ENCODE results near the gene CYSTM1. TPM values are rescaled to one million over a fixed set of nuclear protein-coding genes. Genes with fewer than 3 reads are reported as not detected.
"Not testable (repeated sequence)": the region's sequence is repeated elsewhere in the genome, so short reads cannot be mapped to it uniquely, and the experiment has no call there.

The CYSTM1 gene
- total RNA-seq, 1 donor from 2014 or later = 17.2 TPM

DNA sequence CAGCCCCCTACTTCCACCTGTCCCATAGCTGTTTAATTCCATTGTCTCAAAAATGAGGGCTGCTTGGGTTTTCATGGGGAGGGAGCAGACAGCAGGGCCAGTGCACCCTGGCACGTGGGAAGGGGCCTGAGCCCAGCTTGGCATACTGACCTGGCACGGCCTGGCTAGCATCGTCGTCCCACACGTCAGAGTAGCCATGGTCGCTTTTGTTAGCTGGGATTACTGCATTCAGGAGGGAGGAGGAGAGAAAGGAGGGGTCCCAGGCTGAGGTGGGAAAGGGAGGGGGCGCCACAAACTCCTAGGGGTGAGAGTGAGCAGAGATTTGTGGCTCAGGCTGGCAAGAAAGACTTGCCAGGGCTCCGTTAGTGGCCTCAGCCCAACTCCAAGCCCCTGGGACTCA is 21.1 kb upstream of the CYSTM1 start:
- DNase-seq (ENCODE audit: low spot score) = no peak
- H3K36me3 Mint-ChIP-seq (ENCODE audit: low read depth) = no peaks in the 10 kb centered on the region
- H3K27ac Mint-ChIP-seq = no peak overlapping the region
- no peaks in the 10 kb centered on the region for H3K4me1 Mint-ChIP-seq (ENCODE audit: low read depth)
- H3K27me3 Mint-ChIP-seq (ENCODE audit: insufficient read depth) = peaks cover 2% of the 10 kb centered on the region
- intact Hi-C loops (cut with micrococcal nuclease) = loop anchor here (10.0 kb wide), 1 partner anchor 309 kb away; no protein-coding TSS in a partner anchor
- no peak overlapping the region for H3K4me3 Mint-ChIP-seq
- H3K9me3 Mint-ChIP-seq = no peaks in the 10 kb centered on the region

DNA sequence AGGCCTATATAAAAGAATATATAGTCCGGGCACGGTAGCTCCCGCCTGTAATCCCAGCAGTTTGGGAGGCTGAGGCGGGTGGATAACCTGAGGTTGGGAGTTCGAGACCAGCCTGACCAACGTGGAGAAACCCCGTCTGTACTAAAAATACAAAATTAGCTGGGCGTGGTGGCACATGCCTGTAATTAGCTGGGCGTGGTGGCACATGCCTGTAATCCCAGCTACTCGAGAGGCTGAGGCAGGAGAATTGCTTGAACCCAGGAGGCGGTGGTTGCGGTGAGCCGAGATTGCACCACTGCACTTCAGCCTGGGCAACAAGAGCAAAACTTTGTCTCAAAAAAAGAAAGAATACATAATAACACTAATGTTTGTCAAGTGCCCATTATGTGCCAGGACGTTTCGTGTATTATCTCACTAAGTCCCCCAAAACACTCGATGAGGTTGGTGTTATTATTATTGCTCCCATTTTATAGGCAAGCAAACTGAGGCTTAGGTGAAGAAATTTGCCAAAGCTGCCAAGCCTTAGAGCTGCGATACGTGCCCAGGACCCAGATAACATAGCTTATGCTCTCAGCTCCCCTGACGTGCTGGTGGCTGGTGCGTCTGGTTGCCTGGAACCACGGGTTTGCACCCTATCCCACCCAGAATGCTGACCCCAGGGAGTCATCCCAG is 20.1 kb upstream of the CYSTM1 start:
- not testable (repeated sequence) for H3K36me3 Mint-ChIP-seq (ENCODE audit: low read depth); H3K27ac Mint-ChIP-seq; H3K4me1 Mint-ChIP-seq (ENCODE audit: low read depth); H3K4me3 Mint-ChIP-seq; H3K9me3 Mint-ChIP-seq; DNase-seq (ENCODE audit: low spot score); H3K27me3 Mint-ChIP-seq (ENCODE audit: insufficient read depth)
- intact Hi-C loops (cut with micrococcal nuclease) = loop anchor here (10.0 kb wide), 1 partner anchor 310 kb away; no protein-coding TSS in a partner anchor

DNA sequence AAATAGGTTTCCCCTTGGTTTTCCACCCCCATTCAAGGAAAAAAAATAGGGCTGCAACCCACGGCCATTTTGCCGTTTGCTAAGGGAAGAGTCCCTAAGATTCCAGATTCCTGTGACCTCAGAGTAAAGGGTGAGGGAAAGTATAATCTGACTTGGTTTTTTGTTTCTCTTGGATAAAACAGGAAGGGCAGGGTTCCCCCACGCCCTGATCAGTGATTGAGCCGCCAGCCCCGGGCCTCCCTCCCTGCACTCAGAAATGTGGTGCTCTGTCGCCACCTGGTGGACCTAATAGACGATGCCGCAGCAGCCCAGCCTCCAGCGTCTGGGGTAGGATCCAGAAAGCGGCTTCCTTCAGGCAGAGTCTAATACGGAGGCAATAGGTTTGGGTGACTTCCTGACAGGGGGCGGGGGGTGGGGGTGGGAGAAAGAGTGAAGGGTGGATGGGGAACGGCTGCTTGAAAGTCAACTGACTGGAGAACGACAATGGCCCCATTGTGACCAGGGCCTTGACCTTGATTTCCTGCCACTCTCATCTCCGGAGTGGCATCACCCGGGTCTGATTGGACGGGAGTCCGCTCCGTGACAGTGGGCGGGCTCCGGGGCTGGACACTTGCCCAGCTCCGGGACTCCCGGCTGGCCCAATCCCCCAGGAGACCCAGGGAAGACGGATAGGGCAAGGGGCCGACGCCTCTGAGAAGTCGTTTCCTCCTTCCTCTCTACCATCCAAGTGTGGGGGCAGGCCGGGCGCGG is 17.8 kb upstream of the CYSTM1 start:
- H3K27me3 Mint-ChIP-seq (ENCODE audit: insufficient read depth) = peaks cover 4% of the 10 kb centered on the region

DNA sequence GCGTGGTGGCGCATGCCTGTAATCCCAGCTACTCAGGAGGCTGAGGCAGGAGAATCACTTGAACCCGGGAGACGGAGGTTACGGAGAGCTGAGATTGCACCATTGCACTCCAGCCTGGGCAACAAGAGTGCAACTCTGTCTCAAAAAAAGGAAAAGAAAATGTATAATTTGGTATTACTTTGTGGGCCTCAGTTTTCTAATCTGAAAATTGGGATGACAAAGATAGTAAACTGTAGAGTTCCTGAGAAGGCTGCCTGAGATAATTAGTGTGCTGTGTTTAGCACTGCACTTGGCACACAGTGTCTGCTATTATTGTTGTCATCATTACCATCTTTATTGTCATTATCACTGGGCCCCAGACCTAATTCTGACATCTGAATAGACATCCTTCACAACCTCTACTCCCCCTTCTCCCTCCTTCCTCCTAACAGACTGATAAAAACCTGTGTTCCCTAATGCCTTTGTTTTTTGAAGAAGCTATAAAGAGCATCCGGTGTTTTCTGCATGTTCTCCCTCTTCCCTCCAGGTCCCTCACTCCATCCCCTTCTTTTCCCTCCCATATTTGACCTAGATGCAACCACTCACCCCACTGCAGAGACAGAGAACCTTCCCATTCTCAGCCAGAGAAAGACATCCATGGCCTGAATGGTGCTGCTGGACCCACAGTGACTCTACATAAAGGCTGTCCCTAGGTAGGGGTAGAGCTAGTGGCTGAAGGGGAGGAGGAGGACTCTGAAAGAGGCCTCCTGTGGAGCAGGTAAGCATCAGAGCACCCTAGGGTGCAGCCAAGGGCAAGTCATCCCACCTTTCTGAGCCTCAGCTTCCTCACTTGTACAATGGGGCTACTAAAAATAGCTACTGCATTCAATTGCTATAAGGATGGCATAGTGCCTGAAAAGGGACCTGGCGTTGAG is 15.7 kb upstream of the CYSTM1 start:
- Mint-ChIP-seq H3K9me3 (no peaks in the 10 kb centered on the region), H3K27ac (no peak overlapping the region), H3K4me1 (ENCODE audit: low read depth) (no peaks in the 10 kb centered on the region), H3K4me3 (no peak overlapping the region), H3K36me3 (ENCODE audit: low read depth) (no peaks in the 10 kb centered on the region), H3K27me3 (ENCODE audit: insufficient read depth) (peaks cover 4% of the 10 kb centered on the region)
- DNase-seq (ENCODE audit: low spot score) = no peak
- intact Hi-C loops (cut with micrococcal nuclease) = loop anchor here (10.0 kb wide), 1 partner anchor 314 kb away; no protein-coding TSS in a partner anchor

More for the DNA sequence above, 17.8 kb upstream of the CYSTM1 start:
- Mint-ChIP-seq H3K4me1 (ENCODE audit: low read depth) (no peaks in the 10 kb centered on the region), H3K27ac (no peak overlapping the region), H3K9me3 (no peaks in the 10 kb centered on the region), H3K36me3 (ENCODE audit: low read depth) (no peaks in the 10 kb centered on the region), H3K4me3 (peak overlapping the region; percentile 41)
- intact Hi-C loops (cut with micrococcal nuclease) = loop anchor here (1.0 to 10.0 kb wide), 8 partner anchors 13 to 370 kb away; partner anchors contain the start of genes CYSTM1 and PURA
- DNase-seq (ENCODE audit: low spot score) = peak; percentile 76

DNA sequence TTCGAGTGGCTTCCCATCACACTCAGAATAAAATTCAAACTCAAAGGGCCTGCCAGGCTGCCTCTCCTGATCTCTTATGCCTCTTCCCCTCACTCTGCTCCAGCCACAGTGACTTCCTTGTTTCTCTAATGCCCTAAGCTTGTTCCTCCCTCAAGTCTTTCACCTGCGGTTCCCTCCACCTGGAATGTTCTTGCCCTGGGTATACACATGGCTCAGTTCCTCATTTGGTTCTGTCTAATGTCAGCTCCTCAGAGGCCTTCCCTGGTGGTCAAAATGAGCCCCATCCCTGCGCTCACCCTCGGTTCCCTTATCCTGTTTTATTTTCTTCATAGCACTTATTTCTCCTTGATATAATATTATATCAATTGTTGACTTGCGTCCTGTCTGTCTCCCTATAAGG is 12.7 kb upstream of the CYSTM1 start:
- no peak for DNase-seq (ENCODE audit: low spot score)
- Mint-ChIP-seq H3K27me3 (ENCODE audit: insufficient read depth) (peaks cover 11% of the 10 kb centered on the region), H3K4me3 (no peak overlapping the region), H3K27ac (no peak overlapping the region), H3K9me3 (no peaks in the 10 kb centered on the region), H3K4me1 (ENCODE audit: low read depth) (no peaks in the 10 kb centered on the region), H3K36me3 (ENCODE audit: low read depth) (no peaks in the 10 kb centered on the region)
- intact Hi-C loops (cut with micrococcal nuclease) = no loop called here

DNA sequence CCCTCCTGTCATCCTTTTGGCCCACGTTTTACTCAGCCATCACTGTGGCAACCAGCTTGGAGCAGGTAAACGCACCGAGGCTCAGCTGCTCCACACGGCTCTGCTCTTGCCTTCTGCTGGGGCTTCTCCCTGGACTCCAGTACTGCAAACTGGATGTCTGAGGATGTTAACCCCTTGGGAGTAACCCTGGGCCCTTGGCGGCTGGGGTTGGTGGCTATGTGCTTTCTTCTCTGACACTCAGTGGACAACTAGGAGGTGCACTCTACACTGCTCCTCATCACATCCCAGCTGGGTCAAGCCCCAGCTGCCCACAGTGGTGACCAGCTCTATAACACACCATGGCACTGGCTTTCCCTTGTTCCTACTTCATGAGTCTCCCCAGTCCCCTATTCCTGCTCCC is 12.2 kb upstream of the CYSTM1 start:
- H3K9me3 Mint-ChIP-seq = no peaks in the 10 kb centered on the region
- intact Hi-C loops (cut with micrococcal nuclease) = no loop called here
- no peak for DNase-seq (ENCODE audit: low spot score)
- peaks cover 11% of the 10 kb centered on the region for H3K27me3 Mint-ChIP-seq (ENCODE audit: insufficient read depth)
- H3K36me3 Mint-ChIP-seq (ENCODE audit: low read depth) = no peaks in the 10 kb centered on the region
- H3K27ac Mint-ChIP-seq = no peak overlapping the region
- H3K4me1 Mint-ChIP-seq (ENCODE audit: low read depth) = no peaks in the 10 kb centered on the region
- H3K4me3 Mint-ChIP-seq = no peak overlapping the region

DNA sequence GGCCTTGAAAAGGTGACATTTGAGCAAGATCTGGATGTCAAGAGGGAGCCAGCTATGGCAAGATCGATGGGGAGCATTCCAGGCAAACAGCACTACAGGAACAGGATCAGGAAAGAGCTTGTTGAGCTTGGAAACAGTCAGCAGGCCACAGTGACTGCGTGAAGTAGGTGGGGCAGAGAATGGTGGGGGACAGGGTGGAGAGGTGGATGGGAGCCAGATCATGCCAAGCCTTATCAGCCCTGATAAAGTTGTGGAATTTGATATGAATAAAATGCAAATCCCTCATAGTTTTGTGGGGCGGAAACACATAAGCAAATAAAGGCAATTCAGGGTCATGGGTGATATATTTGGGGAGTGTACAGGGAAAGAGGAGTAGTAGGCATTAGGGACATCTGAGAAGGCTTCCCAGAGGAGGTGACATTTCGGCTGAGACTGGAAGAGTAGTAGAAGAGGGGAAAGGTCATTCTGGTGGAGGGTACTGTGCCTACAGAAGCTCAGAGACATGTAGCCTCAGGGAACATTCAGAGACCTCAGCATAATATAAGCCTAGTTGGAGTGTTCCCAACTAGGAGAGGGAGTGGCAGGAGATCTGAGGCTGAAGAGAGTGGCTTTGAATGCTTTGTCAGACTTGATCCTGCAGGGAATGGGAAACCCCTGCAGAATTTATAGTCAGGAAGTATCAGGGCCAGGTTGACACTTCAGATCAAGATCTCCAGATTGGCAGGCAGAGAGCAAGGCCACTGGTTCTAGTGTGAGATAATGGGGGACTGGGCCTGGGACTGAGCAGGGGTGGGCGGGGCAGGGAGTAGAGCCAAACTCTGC is 9.7 kb upstream of the CYSTM1 start:
- intact Hi-C loops (cut with micrococcal nuclease) = no loop called here
- no peaks in the 10 kb centered on the region for H3K4me1 Mint-ChIP-seq (ENCODE audit: low read depth)
- no peak overlapping the region for H3K27ac Mint-ChIP-seq
- DNase-seq (ENCODE audit: low spot score) = no peak
- no peaks in the 10 kb centered on the region for H3K36me3 Mint-ChIP-seq (ENCODE audit: low read depth)
- no peak overlapping the region for H3K4me3 Mint-ChIP-seq
- peaks cover 11% of the 10 kb centered on the region for H3K27me3 Mint-ChIP-seq (ENCODE audit: insufficient read depth)
- no peaks in the 10 kb centered on the region for H3K9me3 Mint-ChIP-seq

DNA sequence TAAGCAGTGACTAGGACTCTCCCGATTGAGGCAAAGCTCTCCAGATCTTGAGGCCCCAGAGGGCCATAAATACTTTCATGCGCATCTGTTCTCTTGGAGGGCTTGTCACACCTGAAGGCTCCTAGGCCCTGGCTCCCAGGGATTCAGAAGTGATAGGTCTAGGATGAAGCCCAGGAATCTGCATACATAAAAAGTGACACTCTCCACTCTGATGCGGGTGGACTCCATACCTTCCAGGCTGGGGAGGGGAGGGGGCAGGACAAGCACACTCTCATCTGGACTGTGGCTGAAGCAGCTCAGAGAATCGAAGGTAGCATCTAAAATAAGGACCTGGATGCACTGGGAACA is 9.1 kb upstream of the CYSTM1 start:
- Mint-ChIP-seq H3K27me3 (ENCODE audit: insufficient read depth) (peaks cover 10% of the 10 kb centered on the region), H3K9me3 (no peaks in the 10 kb centered on the region), H3K36me3 (ENCODE audit: low read depth) (no peaks in the 10 kb centered on the region), H3K4me1 (ENCODE audit: low read depth) (no peaks in the 10 kb centered on the region), H3K4me3 (no peak overlapping the region), H3K27ac (no peak overlapping the region)
- intact Hi-C loops (cut with micrococcal nuclease) = no loop called here
- no peak for DNase-seq (ENCODE audit: low spot score)

DNA sequence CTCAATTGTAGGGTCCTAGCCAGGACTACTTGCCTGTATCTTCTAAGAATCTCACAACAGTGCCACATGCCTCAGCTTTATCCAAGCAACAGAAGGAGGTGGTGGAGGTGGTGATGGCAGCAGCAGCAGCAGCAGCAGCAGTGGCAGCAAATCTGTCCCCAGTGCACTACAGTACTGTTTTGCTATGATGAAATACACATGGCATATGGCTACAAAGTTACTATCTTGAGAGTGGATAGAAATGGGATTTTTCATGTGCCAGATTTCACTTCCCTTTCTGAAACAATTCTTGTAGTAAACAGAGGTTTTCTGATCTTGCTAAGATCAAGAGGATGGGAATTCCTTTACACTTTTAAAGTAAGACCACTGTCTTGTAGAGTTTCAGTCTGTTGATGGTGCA is 8.1 kb upstream of the CYSTM1 start:
- Mint-ChIP-seq H3K9me3 (no peaks in the 10 kb centered on the region), H3K27me3 (ENCODE audit: insufficient read depth) (peaks cover 16% of the 10 kb centered on the region), H3K36me3 (ENCODE audit: low read depth) (no peaks in the 10 kb centered on the region), H3K27ac (no peak overlapping the region), H3K4me1 (ENCODE audit: low read depth) (no peaks in the 10 kb centered on the region), H3K4me3 (no peak overlapping the region)
- DNase-seq (ENCODE audit: low spot score) = no peak
- intact Hi-C loops (cut with micrococcal nuclease) = no loop called here

DNA sequence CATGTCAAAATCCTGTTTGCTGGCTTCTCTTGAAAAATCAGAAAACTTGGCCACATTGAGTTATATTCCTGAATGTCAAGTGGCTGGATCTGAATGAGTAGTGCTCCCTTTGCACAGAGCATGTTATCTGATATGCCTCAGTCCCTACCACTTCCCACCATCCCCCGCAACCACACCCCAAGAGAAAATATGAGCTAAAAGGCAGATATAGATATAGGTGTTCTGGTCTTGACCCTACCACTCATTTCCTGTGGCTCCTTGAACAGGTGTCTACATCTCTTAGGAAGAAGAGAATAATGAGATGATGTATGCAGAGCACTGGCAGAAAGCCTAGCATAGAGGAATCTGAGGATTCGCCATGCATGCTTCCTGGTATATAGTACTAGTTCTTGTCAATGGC is 6.6 kb upstream of the CYSTM1 start:
- H3K4me3 Mint-ChIP-seq = no peak overlapping the region

DNA sequence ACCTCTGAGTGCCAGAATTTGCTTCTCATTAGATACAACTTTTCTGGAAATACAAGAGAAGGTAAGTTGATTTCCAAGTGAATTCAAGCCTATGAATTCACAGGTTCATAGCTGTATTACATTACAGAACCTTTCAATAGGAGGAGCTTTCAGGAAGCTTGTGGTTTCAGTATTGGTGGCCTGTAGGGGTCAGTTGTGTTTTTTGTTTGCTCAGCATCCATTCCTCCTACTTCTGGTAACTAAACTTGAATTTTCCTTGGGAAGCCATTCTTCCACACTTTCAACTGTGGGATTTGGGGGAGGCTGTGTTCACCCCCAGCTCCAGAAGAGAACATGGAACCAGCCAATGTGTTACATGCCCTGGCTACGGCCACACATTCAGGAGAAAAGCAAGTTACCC is 5.6 kb upstream of the CYSTM1 start:
- intact Hi-C loops (cut with micrococcal nuclease) = no loop called here
- Mint-ChIP-seq H3K9me3 (no peaks in the 10 kb centered on the region), H3K36me3 (ENCODE audit: low read depth) (no peaks in the 10 kb centered on the region), H3K4me3 (no peak overlapping the region), H3K27me3 (ENCODE audit: insufficient read depth) (peaks cover 21% of the 10 kb centered on the region), H3K4me1 (ENCODE audit: low read depth) (peaks cover 6% of the 10 kb centered on the region), H3K27ac (no peak overlapping the region)
- DNase-seq (ENCODE audit: low spot score) = no peak

More for the DNA sequence above, 6.6 kb upstream of the CYSTM1 start:
- H3K9me3 Mint-ChIP-seq = no peaks in the 10 kb centered on the region
- intact Hi-C loops (cut with micrococcal nuclease) = no loop called here
- no peak for DNase-seq (ENCODE audit: low spot score)
- H3K4me1 Mint-ChIP-seq (ENCODE audit: low read depth) = no peaks in the 10 kb centered on the region
- no peak overlapping the region for H3K27ac Mint-ChIP-seq
- H3K36me3 Mint-ChIP-seq (ENCODE audit: low read depth) = no peaks in the 10 kb centered on the region
- H3K27me3 Mint-ChIP-seq (ENCODE audit: insufficient read depth) = peaks cover 18% of the 10 kb centered on the region

DNA sequence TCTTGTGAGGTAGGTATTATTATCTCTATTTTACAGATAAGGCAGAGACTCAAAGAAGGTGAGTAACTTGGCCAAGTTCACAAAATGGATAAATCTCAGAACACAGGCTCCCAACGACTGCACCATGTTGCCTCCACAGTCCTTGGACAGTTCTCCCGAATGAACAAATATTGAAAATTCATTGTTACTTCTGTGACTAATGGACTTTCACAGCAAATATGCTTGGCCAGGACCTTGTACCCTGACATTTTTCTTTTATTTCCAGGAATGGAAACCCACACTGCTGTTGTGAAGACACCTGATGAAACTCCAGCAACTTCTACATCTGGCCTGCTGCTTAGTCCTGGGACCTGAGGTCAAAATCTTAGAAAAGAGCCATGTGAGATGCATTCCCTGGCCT is 2.5 kb upstream of the CYSTM1 start:
- Mint-ChIP-seq H3K27me3 (ENCODE audit: insufficient read depth) (peaks cover 19% of the 10 kb centered on the region), H3K36me3 (ENCODE audit: low read depth) (no peaks in the 10 kb centered on the region), H3K4me1 (ENCODE audit: low read depth) (peaks cover 18% of the 10 kb centered on the region), H3K27ac (no peak overlapping the region), H3K9me3 (no peaks in the 10 kb centered on the region), H3K4me3 (no peak overlapping the region)
- DNase-seq (ENCODE audit: low spot score) = no peak
- intact Hi-C loops (cut with micrococcal nuclease) = loop anchor here (5.0 kb wide), 1 partner anchor 1465 kb away; the partner anchor contains the start of genes HDAC3 and RELL2
